Stimulated activated CD8-positive, alpha-beta memory T cell treated with anti-CD3 and anti-CD28 coated beads, Interleukin-15, amount 100 ng/mL, for 4 hours (primary cell): ENCODE data around the gene HTRA3.

ENCODE experiments used
- DNase-seq, 2 donors: peaks; one replicate each; pipeline ENCODE4 v3.0.0-alpha.2; 2020; ENCODE audit warnings: low read depth in 2 of 2

Gene HTRA3

GRCh38 chr4:8308856-8309771 lies 39.6 kb downstream of the HTRA3 start:
- DNase-seq = no peak

GRCh38 chr4:8310306-8310705 lies 40.8 kb downstream of the HTRA3 start:
- no peak for DNase-seq

GRCh38 chr4:8311101-8312068 lies 41.8 kb downstream of the HTRA3 start:
- no peak for DNase-seq

GRCh38 chr4:8312069-8312445 lies 42.5 kb downstream of the HTRA3 start:
- DNase-seq = no peak

DNA sequence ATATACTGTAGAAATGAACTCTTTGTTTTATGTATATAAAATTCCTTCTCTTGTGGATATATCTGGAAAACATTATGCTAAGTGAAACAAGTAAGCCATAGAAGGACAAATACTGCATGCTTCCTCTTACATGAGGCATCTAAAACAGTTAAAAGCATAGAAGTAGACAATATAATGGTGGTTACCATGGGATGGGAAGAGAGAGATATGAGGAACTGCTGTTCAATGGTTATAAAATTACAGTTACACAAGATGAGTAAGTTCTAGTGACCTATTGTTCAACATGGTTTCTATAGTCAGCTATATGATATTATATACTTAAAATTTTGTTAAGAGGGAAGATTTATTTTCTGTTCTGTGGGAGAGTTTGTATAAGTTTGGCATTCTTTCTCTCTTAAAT lies 43.4 kb downstream of the HTRA3 start:
- DNase-seq = no peak

GRCh38 chr4:8314691-8315255 lies 45.2 kb downstream of the HTRA3 start:
- DNase-seq = no peak

DNA sequence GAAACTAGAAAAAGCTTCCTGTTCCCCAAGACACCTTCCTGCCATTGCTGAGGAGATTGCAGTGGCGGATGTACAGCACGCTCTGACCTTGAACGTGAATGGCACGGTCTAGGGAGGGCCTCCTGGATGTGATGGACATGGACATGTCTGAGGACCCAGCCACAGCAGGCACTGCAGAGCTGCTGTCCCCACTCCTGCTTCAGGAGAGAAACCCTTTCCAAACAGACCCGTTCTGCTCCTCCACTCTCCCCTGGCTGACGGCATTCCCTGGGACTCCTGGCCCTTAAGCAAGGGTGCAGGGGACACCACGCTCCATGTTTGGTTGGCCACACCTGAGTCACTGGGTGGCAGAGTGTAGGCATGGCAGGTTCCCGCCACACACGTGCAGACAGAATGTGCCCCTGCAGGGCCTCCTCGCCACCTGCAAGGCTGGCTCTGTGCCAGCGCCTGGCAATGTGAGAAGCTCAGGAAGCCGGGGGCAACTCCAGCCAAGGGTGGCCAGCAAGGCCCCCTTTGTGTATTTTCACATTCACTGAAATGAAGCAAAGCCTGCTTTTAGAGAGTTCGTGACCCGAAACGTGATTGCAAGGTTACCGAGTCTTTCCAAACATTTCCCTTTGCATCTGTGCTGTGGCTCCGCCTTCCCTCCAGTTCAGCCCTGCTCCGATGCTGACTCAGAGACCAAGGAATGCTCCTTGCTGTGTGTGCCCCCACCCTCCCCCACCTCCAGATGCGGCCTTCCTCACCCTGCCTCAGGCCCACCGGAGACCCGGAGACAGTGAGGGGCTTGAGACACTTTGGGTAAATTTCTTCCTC lies 46.1 kb downstream of the HTRA3 start:
- DNase-seq = no peak

DNA sequence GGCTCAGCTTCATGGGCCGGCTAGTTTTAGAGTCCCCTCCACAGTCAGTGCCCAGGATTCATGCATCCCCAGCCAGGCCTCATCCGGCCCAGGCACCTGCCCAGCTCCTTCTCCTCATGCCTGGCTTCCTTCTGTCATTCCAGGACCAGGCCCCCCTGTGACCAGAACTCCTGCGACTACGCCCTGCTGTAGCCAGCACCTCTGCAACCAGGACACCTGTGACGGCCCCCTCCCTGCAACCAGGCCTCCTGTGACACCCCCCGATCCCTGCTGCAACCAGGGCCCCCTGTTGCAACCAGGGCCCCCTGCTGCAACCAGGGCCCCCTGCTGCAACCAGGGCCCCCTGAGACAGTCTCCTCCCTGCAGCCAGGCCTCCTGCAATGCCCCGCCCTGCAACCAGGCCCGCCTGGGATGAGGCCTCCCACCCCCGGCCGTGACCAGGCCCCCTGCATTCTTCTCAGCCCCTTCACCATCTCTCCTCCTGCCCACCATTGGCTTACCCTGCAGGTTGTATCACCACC lies 46.8 kb downstream of the HTRA3 start:
- no peak for DNase-seq

- DNase-seq = no peak
Observed at GRCh38 chr4:8316911-8317351, 47.4 kb downstream of the HTRA3 start.

GRCh38 chr4:8317474-8317873 lies 47.9 kb downstream of the HTRA3 start:
- no peak for DNase-seq

DNA sequence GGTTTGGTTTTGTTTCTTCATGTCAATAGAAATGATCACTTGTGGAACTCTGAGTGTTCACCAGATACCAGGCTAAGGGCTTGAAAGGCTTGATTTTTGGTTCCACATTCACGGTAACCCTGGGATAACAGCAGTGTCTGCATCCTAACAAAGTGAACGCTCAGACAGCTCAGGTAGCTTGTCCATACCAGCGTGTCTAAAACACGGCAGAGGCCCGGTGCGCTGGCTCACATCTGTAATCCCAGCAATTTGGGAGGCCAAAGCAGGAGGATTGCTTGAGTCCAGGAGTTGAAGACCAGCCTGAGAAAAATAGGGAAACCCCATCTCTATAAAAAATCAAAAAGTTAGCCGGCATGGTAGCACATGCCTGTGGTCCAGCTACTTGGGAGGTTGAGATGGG lies 49.0 kb downstream of the HTRA3 start:
- DNase-seq = no peak

DNA sequence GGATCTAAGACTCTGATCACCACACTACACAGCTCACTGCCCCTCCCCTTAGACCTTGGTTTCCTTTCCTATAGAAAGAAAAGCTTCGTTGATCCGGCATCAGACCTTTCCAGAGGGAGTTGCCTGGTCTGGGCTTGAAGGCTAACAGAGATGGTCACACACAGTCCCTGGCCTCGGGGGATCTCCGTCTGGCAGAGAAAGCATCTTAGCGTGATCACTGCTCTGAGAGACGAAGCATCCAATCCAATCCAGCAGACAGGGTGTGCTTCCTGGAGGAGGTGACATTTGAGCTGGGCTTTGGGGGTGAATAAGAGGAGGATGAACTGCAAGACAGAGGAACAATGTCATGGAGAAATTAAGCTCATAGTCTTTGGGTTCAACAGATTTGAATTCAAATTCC lies 49.5 kb downstream of the HTRA3 start:
- no peak for DNase-seq

GRCh38 chr4:8319731-8320385 lies 50.3 kb downstream of the HTRA3 start:
- no peak for DNase-seq

DNA sequence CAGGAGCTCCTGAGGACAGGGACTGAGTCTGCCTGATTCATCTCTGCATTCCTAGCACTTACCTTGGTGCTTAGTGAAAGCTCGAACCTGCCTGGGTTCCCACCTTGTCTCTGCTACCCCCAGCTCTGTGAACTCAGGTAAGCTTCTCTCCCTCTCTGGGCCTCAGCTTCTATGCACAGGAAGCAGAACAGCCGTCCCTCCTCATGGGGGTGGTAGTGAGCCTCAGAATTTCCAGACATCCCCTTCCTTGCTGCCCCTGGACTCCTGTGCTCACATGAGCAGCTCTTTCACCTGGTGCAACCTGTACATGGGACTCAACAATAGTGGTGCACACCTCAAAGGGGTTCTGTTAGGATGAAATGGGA lies 50.8 kb downstream of the HTRA3 start:
- DNase-seq = no peak

GRCh38 chr4:8321220-8321619 lies 51.7 kb downstream of the HTRA3 start:
- DNase-seq = no peak

- DNase-seq = no peak
Observed at GRCh38 chr4:8321771-8322170, 52.2 kb downstream of the HTRA3 start.

DNA sequence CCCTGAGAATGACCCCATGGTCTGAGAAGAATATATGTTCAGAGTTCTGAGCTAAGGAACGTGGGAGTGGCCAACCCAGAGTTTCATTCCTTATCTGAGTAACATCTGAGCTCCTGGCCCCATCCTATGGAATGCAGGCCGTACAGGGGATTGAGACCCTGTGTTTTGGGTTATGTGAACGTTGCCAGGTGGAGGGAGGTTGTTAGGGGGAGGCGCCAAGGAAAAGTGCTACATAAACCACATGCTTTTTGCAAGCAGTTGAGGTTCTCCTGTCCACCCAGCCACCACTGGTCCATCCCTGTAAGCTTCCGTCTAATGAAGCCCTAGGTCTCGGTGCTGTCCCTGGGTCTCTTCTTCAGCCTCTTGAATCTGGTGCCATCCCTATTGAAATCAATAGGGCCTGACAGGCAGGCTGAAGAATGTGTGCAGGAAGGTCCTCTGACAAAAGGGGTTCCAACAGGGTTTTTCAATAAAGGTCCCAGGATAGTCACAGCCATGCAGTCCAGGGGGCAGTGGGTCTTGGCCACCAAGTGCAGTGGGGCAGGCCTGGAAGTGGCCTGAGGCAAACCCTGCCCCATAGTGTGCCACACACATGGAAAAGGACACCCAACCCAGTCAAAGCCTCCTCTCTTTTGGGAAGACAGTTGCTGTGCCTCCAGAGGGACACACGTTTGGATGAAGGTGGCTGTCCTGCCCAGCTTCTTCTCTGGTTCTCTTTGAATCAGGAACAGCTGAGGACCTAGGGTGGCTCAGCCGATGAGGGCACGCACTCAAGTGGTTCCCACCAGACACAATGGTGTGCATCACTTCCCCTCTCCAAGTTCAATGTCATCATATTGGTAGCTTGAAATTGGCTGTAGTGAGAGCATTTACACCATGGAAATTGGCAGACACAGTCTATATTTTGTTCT lies 53.5 kb downstream of the HTRA3 start:
- DNase-seq = no peak

DNA sequence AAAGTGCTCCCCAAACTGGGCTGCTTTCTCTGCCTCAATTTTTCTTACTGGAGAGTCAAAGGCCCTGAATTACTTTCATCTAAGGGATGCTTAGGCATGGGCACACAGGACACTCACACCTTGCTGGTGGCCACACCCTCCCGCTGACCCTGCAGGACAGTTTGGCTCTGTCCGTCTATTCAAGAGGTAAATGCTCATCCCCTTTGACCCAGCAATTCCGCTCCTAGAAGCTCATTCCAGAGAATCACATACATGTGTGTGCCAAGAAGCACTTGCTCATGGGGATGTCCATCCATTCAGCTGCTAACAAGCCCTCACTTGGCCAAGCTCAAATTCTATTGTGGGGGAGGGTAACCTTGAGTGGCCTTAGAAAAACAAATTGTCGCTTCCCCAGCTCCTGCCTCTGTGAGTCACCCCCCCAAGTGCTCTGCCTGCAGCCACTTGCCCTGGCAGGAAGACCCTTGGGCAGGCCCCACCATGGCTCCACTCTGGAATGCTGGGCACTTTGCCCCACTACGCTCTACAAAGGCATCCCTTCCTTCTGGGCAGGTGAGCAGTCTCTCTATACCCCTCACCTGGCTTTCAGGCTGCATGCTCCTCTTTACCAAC lies 54.5 kb downstream of the HTRA3 start:
- DNase-seq = no peak

DNA sequence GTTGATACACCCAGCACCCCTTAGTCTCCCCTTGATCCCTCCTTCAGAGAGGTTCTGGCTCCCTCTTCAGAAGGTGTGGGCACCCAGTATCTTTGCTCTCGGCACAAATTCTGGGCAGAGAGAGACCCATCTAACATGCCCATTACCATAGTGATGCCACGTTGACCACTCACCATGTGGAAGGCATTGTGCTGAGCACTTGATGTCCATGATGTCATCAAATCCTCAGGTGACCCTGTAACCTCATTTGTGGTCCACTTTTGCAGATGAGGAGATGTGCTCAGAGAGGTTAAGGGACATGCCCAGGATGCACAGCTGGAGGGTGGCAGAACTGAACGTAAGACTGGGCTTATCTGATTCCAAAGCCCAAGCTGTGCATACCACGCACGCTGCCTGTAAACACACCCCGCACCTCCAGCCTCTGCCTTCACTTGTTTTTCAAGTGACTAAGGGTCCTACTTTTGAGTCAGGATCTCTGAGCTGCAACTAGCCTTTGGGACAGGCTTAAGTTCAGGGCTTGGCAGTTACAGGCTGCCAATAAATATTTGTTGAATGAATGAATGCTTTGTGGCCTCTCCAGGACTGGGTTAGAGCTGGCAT lies 55.2 kb downstream of the HTRA3 start:
- no peak for DNase-seq
